Panc1 (cell line): Measurements from ENCODE around the gene ATP6V1F. TPM values are rescaled to one million over a fixed set of nuclear protein-coding genes. Genes with fewer than 3 reads are reported as not detected.

Experiments
- ATAC-seq: fragments of 200-7000 bp; cut with Tn5 transposase; 2 replicates; pipeline ENCODE4 v1.9.1; 2020; ENCODE audit warnings: mild to moderate bottlenecking, moderate library complexity
- BruUV-seq: library from RNA; stranded (reverse); fragments of 400-500 nt; replicated peaks from 2 replicates; lab custom pipeline; 2021; lab: Mats Ljungman, UMichigan
- CTCF ChIA-PET: fragments of 300-600 bp; sonication (Branson Sonifier 250); formaldehyde crosslinking; loops from one replicate; lab custom pipeline; 2022; ENCODE audit warnings: antibody characterized with exemption; lab: Charles Lee
- POLR2A ChIA-PET: fragments of 300-600 bp; sonication (Branson Sonifier 250); formaldehyde crosslinking; loops from one replicate; lab custom pipeline; 2022; ENCODE audit warnings: antibody characterized with exemption; lab: Charles Lee
- DNase-seq: peaks from one replicate; pipeline ENCODE4 v3.0.0-alpha.2; 2010; ENCODE audit warnings: low read depth, low spot score
- H3K27ac ChIP-seq: 2 replicates; pipeline ENCODE4 v1.5.1; 2011; ENCODE audit warnings: mild to moderate bottlenecking, low read length, inconsistent platforms
- H3K27me3 ChIP-seq: fragments of 200-500 bp; sonication (Bioruptor generic); 2 replicates; pipeline ENCODE4 v1.6.0; 2014; ENCODE audit warnings: low read length, inconsistent platforms; ENCODE audit not compliant: control insufficient read depth, insufficient read depth
- H3K36me3 ChIP-seq: fragments of 200-500 bp; sonication (Bioruptor generic); 2 replicates; pipeline ENCODE4 v1.5.1; 2014; ENCODE audit warnings: inconsistent platforms, mild to moderate bottlenecking, low read length, moderate library complexity; ENCODE audit not compliant: control insufficient read depth, insufficient read depth
- H3K4me1 ChIP-seq: 2 replicates; pipeline ENCODE4 v1.5.1; 2011; ENCODE audit warnings: inconsistent platforms, mild to moderate bottlenecking, low read length, moderate library complexity; ENCODE audit not compliant: control insufficient read depth, insufficient read depth
- H3K4me3 ChIP-seq, 2 experiments: 2 replicates each; pipeline ENCODE4 v1.5.1; 2011 to 2012; ENCODE audit warnings: low read depth in 2 of 2, low read length in 2 of 2, mild to moderate bottlenecking in 2 of 2, inconsistent platforms in 1 of 2, moderate library complexity in 1 of 2
- H3K9me3 ChIP-seq: fragments of 200-500 bp; sonication (Bioruptor generic); 2 replicates; pipeline ENCODE4 v1.5.1; 2014; ENCODE audit warnings: low read depth, mild to moderate bottlenecking, inconsistent platforms, low read length, moderate library complexity; ENCODE audit not compliant: control insufficient read depth, insufficient read depth
- POLR2AphosphoS5 ChIP-seq: IDR thresholded peaks from 2 replicates; pipeline ENCODE4 v1.6.1; 2012; ENCODE audit warnings: mild to moderate bottlenecking, low read depth, low read length, moderate library complexity
- SIN3A ChIP-seq: IDR thresholded peaks from 2 replicates; pipeline ENCODE4 v1.6.1; 2012; ENCODE audit warnings: low read depth, mild to moderate bottlenecking, low read length, moderate library complexity, borderline replicate concordance; ENCODE audit not compliant: insufficient read depth
- TCF7L2 ChIP-seq: IDR thresholded peaks from 2 replicates; pipeline ENCODE4 v1.6.1; 2011; ENCODE audit warnings: mild to moderate bottlenecking, low read depth, low read length, inconsistent platforms
- in situ Hi-C: cut with HindIII; loops from 2 replicates; pipeline ENCODE4 v1.10.0; 2016; ENCODE audit warnings: low sequenced_read_pairs, low pct_unique_long_range_greater_than_20kb
- intact Hi-C: fragments of 100-400 bp; cut with micrococcal nuclease; formaldehyde crosslinking; loops from one replicate; pipeline ENCODE4 v1.10.0; 2022; ENCODE audit not compliant: unreplicated experiment
- total RNA-seq: library from RNA; stranded (reverse); gene quantifications from one replicate; pipeline ENCODE4 v1.2.1, GENCODE V29; 2021; ENCODE audit not compliant: unreplicated experiment
- TF ChIP-seq, protein P1 (sequence below): fragments of 450-650 bp; IDR thresholded peaks from 2 replicates; pipeline ENCODE4 v1.5.1; 2017; ENCODE audit warnings: mild to moderate bottlenecking
- TF ChIP-seq, protein P2 (sequence below), 2 experiments: IDR thresholded peaks; 2 replicates each; pipeline ENCODE4 v1.6.1; 2011 to 2012; ENCODE audit warnings: low read depth in 2 of 2, control low read depth in 1 of 2, low read length in 1 of 2, mild to moderate bottlenecking in 1 of 2, moderate library complexity in 1 of 2; ENCODE audit not compliant: insufficient read depth in 1 of 2

ATP6V1F gene
- total RNA-seq, 1 experiment from 2014 or later = 151 TPM

- BruUV-seq = no TSS peak
Observed at GRCh38 chr7:128826916-128827247, 35.8 kb upstream of the ATP6V1F start.

GRCh38 chr7:128827248-128827958, 35.3 kb upstream of the ATP6V1F start:
- Histone ChIP-seq H3K4me1 (peaks cover 23% of the 10 kb centered on the region), H3K27ac (peak overlapping the region; percentile 34; the same call in 1 of the 2 replicates), H3K36me3 (no peaks in the 10 kb centered on the region), H3K4me3 (no peak overlapping the region), H3K9me3 (no peaks in the 10 kb centered on the region), H3K27me3 (no peaks in the 10 kb centered on the region)
- ChIA-PET CTCF (no interaction called here), POLR2A (no interaction called here)
- BruUV-seq = no TSS peak
- TF ChIP-seq SIN3A = no peak
- no peak for TF ChIP-seq TCF7L2
- no peak for TF ChIP-seq POLR2AphosphoS5
- TF ChIP-seq, protein P1, sequence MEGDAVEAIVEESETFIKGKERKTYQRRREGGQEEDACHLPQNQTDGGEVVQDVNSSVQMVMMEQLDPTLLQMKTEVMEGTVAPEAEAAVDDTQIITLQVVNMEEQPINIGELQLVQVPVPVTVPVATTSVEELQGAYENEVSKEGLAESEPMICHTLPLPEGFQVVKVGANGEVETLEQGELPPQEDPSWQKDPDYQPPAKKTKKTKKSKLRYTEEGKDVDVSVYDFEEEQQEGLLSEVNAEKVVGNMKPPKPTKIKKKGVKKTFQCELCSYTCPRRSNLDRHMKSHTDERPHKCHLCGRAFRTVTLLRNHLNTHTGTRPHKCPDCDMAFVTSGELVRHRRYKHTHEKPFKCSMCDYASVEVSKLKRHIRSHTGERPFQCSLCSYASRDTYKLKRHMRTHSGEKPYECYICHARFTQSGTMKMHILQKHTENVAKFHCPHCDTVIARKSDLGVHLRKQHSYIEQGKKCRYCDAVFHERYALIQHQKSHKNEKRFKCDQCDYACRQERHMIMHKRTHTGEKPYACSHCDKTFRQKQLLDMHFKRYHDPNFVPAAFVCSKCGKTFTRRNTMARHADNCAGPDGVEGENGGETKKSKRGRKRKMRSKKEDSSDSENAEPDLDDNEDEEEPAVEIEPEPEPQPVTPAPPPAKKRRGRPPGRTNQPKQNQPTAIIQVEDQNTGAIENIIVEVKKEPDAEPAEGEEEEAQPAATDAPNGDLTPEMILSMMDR = no peak
- TF ChIP-seq, protein P2, sequence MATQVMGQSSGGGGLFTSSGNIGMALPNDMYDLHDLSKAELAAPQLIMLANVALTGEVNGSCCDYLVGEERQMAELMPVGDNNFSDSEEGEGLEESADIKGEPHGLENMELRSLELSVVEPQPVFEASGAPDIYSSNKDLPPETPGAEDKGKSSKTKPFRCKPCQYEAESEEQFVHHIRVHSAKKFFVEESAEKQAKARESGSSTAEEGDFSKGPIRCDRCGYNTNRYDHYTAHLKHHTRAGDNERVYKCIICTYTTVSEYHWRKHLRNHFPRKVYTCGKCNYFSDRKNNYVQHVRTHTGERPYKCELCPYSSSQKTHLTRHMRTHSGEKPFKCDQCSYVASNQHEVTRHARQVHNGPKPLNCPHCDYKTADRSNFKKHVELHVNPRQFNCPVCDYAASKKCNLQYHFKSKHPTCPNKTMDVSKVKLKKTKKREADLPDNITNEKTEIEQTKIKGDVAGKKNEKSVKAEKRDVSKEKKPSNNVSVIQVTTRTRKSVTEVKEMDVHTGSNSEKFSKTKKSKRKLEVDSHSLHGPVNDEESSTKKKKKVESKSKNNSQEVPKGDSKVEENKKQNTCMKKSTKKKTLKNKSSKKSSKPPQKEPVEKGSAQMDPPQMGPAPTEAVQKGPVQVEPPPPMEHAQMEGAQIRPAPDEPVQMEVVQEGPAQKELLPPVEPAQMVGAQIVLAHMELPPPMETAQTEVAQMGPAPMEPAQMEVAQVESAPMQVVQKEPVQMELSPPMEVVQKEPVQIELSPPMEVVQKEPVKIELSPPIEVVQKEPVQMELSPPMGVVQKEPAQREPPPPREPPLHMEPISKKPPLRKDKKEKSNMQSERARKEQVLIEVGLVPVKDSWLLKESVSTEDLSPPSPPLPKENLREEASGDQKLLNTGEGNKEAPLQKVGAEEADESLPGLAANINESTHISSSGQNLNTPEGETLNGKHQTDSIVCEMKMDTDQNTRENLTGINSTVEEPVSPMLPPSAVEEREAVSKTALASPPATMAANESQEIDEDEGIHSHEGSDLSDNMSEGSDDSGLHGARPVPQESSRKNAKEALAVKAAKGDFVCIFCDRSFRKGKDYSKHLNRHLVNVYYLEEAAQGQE (IDR thresholded peaks at IDR 0.05; ENCODE audit: insufficient read depth in 1 of 2, low read depth in 2 of 2, low read length in 1 of 2) = no peak
- ATAC-seq (peak; percentile 52), DNase-seq (peak; percentile 71)
- intact Hi-C loops = no loop called here
- in situ Hi-C loops = no loop called here

More at GRCh38 chr7:128826916-128827247, 35.8 kb upstream of the ATP6V1F start:
- ChIA-PET CTCF (no interaction called here), POLR2A (no interaction called here)
- DNase-seq (no peak), ATAC-seq (no peak)
- in situ Hi-C loops = no loop called here
- Histone ChIP-seq H3K27me3 (no peaks in the 10 kb centered on the region), H3K9me3 (no peaks in the 10 kb centered on the region), H3K4me3 (no peak overlapping the region), H3K4me1 (peaks cover 23% of the 10 kb centered on the region), H3K36me3 (no peaks in the 10 kb centered on the region), H3K27ac (peak overlapping the region; percentile 34; the same call in 1 of the 2 replicates)
- no peak for TF ChIP-seq POLR2AphosphoS5
- TF ChIP-seq, protein P1 = no peak
- no peak for TF ChIP-seq TCF7L2
- TF ChIP-seq, protein P2 (IDR thresholded peaks at IDR 0.05; ENCODE audit: insufficient read depth in 1 of 2, low read depth in 2 of 2, low read length in 1 of 2) = no peak
- TF ChIP-seq SIN3A = no peak
- intact Hi-C loops = no loop called here
